ENCODE data around the gene PRAMEF5.
"Not testable (repeated sequence)": the region's sequence is repeated elsewhere in the genome, so short reads cannot be mapped to it uniquely, and the experiment has no call there.

- not testable (repeated sequence) for TF ChIP-seq POLR2A, POLR2AphosphoS5, TAF1, POU2F2 (IDR thresholded peaks at IDR 0.05; ENCODE audit: low read depth, low read length)
Observed at GRCh38 chr1:13279617-13280016, 25.6 kb downstream of the PRAMEF5 start.

Measured in GM12891 (cell line).